Panc1 (cell line): ENCODE data around the gene IGFLR1. TPM values are rescaled to one million over a fixed set of nuclear protein-coding genes. Genes with fewer than 3 reads are reported as not detected.

Experiments used
- ATAC-seq: fragments of 200-7000 bp; cut with Tn5 transposase; 2 replicates; pipeline ENCODE4 v1.9.1; 2020; ENCODE audit warnings: mild to moderate bottlenecking, moderate library complexity
- BruUV-seq: library from RNA; stranded (reverse); fragments of 400-500 nt; replicated peaks from 2 replicates; lab custom pipeline; 2021; lab: Mats Ljungman, UMichigan
- CTCF ChIA-PET: fragments of 300-600 bp; sonication (Branson Sonifier 250); formaldehyde crosslinking; loops from one replicate; lab custom pipeline; 2022; ENCODE audit warnings: antibody characterized with exemption; lab: Charles Lee
- POLR2A ChIA-PET: fragments of 300-600 bp; sonication (Branson Sonifier 250); formaldehyde crosslinking; loops from one replicate; lab custom pipeline; 2022; ENCODE audit warnings: antibody characterized with exemption; lab: Charles Lee
- DNase-seq: peaks from one replicate; pipeline ENCODE4 v3.0.0-alpha.2; 2010; ENCODE audit warnings: low read depth, low spot score
- H3K27ac ChIP-seq: 2 replicates; pipeline ENCODE4 v1.5.1; 2011; ENCODE audit warnings: mild to moderate bottlenecking, low read length, inconsistent platforms
- H3K27me3 ChIP-seq: fragments of 200-500 bp; sonication (Bioruptor generic); 2 replicates; pipeline ENCODE4 v1.6.0; 2014; ENCODE audit warnings: low read length, inconsistent platforms; ENCODE audit not compliant: control insufficient read depth, insufficient read depth
- H3K36me3 ChIP-seq: fragments of 200-500 bp; sonication (Bioruptor generic); 2 replicates; pipeline ENCODE4 v1.5.1; 2014; ENCODE audit warnings: inconsistent platforms, mild to moderate bottlenecking, low read length, moderate library complexity; ENCODE audit not compliant: control insufficient read depth, insufficient read depth
- H3K4me1 ChIP-seq: 2 replicates; pipeline ENCODE4 v1.5.1; 2011; ENCODE audit warnings: inconsistent platforms, mild to moderate bottlenecking, low read length, moderate library complexity; ENCODE audit not compliant: control insufficient read depth, insufficient read depth
- H3K4me3 ChIP-seq, 2 experiments: 2 replicates each; pipeline ENCODE4 v1.5.1; 2011 to 2012; ENCODE audit warnings: low read depth in 2 of 2, low read length in 2 of 2, mild to moderate bottlenecking in 2 of 2, inconsistent platforms in 1 of 2, moderate library complexity in 1 of 2
- H3K9me3 ChIP-seq: fragments of 200-500 bp; sonication (Bioruptor generic); 2 replicates; pipeline ENCODE4 v1.5.1; 2014; ENCODE audit warnings: low read depth, mild to moderate bottlenecking, inconsistent platforms, low read length, moderate library complexity; ENCODE audit not compliant: control insufficient read depth, insufficient read depth
- POLR2AphosphoS5 ChIP-seq: IDR thresholded peaks from 2 replicates; pipeline ENCODE4 v1.6.1; 2012; ENCODE audit warnings: mild to moderate bottlenecking, low read depth, low read length, moderate library complexity
- SIN3A ChIP-seq: IDR thresholded peaks from 2 replicates; pipeline ENCODE4 v1.6.1; 2012; ENCODE audit warnings: low read depth, mild to moderate bottlenecking, low read length, moderate library complexity, borderline replicate concordance; ENCODE audit not compliant: insufficient read depth
- TCF7L2 ChIP-seq: IDR thresholded peaks from 2 replicates; pipeline ENCODE4 v1.6.1; 2011; ENCODE audit warnings: mild to moderate bottlenecking, low read depth, low read length, inconsistent platforms
- in situ Hi-C: cut with HindIII; loops from 2 replicates; pipeline ENCODE4 v1.10.0; 2016; ENCODE audit warnings: low sequenced_read_pairs, low pct_unique_long_range_greater_than_20kb
- intact Hi-C: fragments of 100-400 bp; cut with micrococcal nuclease; formaldehyde crosslinking; loops from one replicate; pipeline ENCODE4 v1.10.0; 2022; ENCODE audit not compliant: unreplicated experiment
- total RNA-seq: library from RNA; stranded (reverse); gene quantifications from one replicate; pipeline ENCODE4 v1.2.1, GENCODE V29; 2021; ENCODE audit not compliant: unreplicated experiment
- TF ChIP-seq, protein P1 (sequence below), 2 experiments: IDR thresholded peaks; 2 replicates each; pipeline ENCODE4 v1.6.1; 2011 to 2012; ENCODE audit warnings: low read depth in 2 of 2, control low read depth in 1 of 2, low read length in 1 of 2, mild to moderate bottlenecking in 1 of 2, moderate library complexity in 1 of 2; ENCODE audit not compliant: insufficient read depth in 1 of 2
- TF ChIP-seq, protein P2 (sequence below): fragments of 450-650 bp; IDR thresholded peaks from 2 replicates; pipeline ENCODE4 v1.5.1; 2017; ENCODE audit warnings: mild to moderate bottlenecking

Gene IGFLR1
- total RNA-seq, 1 experiment from 2014 or later, result 12.5 TPM

DNA sequence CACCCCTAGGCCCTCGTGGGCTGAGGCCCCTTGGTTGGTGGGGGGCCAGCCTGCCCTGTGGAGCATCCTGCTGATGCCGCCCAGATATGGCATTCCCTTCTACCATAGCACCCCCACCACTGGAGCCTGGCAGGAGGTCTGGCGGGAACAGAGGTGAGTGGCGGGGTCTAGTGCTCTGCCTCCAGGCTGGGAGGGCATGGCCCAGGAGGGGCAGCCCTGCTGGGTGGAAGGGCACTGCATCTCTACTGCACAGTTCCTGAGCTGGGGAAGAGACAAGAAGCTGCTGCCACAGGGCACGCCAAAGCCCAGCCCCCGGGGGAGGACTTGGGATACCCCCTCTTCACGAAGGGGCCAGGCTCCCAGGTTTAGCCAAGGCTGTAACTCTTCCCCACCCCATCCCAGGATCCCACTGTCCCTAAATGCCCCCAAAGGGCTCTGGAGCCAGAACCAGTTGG lies 26.9 kb downstream of the IGFLR1 start:
- no peak for TF ChIP-seq SIN3A
- TF ChIP-seq, protein P1, sequence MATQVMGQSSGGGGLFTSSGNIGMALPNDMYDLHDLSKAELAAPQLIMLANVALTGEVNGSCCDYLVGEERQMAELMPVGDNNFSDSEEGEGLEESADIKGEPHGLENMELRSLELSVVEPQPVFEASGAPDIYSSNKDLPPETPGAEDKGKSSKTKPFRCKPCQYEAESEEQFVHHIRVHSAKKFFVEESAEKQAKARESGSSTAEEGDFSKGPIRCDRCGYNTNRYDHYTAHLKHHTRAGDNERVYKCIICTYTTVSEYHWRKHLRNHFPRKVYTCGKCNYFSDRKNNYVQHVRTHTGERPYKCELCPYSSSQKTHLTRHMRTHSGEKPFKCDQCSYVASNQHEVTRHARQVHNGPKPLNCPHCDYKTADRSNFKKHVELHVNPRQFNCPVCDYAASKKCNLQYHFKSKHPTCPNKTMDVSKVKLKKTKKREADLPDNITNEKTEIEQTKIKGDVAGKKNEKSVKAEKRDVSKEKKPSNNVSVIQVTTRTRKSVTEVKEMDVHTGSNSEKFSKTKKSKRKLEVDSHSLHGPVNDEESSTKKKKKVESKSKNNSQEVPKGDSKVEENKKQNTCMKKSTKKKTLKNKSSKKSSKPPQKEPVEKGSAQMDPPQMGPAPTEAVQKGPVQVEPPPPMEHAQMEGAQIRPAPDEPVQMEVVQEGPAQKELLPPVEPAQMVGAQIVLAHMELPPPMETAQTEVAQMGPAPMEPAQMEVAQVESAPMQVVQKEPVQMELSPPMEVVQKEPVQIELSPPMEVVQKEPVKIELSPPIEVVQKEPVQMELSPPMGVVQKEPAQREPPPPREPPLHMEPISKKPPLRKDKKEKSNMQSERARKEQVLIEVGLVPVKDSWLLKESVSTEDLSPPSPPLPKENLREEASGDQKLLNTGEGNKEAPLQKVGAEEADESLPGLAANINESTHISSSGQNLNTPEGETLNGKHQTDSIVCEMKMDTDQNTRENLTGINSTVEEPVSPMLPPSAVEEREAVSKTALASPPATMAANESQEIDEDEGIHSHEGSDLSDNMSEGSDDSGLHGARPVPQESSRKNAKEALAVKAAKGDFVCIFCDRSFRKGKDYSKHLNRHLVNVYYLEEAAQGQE (IDR thresholded peaks at IDR 0.05; ENCODE audit: insufficient read depth in 1 of 2, low read depth in 2 of 2, low read length in 1 of 2), result no peak
- TF ChIP-seq, protein P2, sequence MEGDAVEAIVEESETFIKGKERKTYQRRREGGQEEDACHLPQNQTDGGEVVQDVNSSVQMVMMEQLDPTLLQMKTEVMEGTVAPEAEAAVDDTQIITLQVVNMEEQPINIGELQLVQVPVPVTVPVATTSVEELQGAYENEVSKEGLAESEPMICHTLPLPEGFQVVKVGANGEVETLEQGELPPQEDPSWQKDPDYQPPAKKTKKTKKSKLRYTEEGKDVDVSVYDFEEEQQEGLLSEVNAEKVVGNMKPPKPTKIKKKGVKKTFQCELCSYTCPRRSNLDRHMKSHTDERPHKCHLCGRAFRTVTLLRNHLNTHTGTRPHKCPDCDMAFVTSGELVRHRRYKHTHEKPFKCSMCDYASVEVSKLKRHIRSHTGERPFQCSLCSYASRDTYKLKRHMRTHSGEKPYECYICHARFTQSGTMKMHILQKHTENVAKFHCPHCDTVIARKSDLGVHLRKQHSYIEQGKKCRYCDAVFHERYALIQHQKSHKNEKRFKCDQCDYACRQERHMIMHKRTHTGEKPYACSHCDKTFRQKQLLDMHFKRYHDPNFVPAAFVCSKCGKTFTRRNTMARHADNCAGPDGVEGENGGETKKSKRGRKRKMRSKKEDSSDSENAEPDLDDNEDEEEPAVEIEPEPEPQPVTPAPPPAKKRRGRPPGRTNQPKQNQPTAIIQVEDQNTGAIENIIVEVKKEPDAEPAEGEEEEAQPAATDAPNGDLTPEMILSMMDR, result no peak
- TF ChIP-seq POLR2AphosphoS5, result no peak
- TF ChIP-seq TCF7L2, result no peak
- in situ Hi-C loops (no loop called here), intact Hi-C loops (loop anchor here (10.0 kb wide), 1 partner anchor 161 kb away; no protein-coding TSS in a partner anchor)
- Histone ChIP-seq H3K36me3 (no peaks in the 10 kb centered on the region; the same call in 1 of the 2 replicates), H3K4me1 (peaks cover 19% of the 10 kb centered on the region), H3K4me3 (peak overlapping the region in 1 of 2 experiments; percentile 73; a peak in 1 of 4 replicates), H3K27ac (no peak overlapping the region), H3K9me3 (no peaks in the 10 kb centered on the region), H3K27me3 (no peaks in the 10 kb centered on the region)
- ChIA-PET POLR2A (no interaction called here), CTCF (no interaction called here)
- no TSS peak for BruUV-seq
- ATAC-seq, result no peak
- no peak for DNase-seq

DNA sequence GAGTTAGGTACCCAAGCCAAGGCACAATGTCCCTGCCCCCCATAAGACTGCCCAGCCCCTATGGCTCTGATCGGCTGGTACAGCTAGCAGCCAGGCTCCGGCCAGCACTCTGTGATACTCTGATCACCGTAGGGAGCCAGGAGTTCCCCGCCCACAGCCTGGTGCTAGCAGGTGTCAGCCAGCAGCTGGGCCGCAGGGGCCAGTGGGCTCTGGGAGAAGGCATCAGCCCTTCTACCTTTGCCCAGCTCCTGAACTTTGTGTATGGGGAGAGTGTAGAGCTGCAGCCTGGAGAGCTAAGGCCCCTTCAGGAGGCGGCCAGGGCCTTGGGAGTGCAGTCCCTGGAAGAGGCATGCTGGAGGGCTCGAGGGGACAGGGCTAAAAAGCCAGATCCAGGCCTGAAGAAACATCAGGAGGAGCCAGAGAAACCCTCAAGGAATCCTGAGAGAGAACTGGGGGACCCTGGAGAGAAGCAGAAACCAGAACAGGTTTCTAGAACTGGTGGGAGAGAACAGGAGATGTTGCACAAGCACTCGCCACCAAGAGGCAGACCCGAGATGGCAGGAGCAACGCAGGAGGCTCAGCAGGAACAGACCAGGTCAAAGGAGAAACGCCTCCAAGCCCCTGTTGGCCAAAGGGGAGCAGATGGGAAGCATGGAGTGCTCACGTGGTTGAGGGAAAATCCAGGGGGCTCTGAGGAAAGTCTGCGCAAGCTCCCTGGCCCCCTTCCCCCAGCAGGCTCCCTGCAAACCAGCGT lies 27.5 kb downstream of the IGFLR1 start:
- no peak overlapping the region for H3K4me3 ChIP-seq
- H3K27me3 ChIP-seq, result no peaks in the 10 kb centered on the region
- in situ Hi-C loops (no loop called here), intact Hi-C loops (loop anchor here (10.0 kb wide), 1 partner anchor 160 kb away; no protein-coding TSS in a partner anchor)
- BruUV-seq, result no TSS peak
- no peaks in the 10 kb centered on the region; the same call in 1 of the 2 replicates for H3K36me3 ChIP-seq
- no peak overlapping the region for H3K27ac ChIP-seq
- POLR2A ChIA-PET, result no interaction called here
- ATAC-seq (no peak), DNase-seq (no peak)
- CTCF ChIA-PET, result interaction anchor here (0.8 kb wide), 1 partner anchor 20 kb away, joined by 3 read pairs; no protein-coding TSS in a partner anchor
- no peaks in the 10 kb centered on the region for H3K9me3 ChIP-seq
- H3K4me1 ChIP-seq, result peaks cover 19% of the 10 kb centered on the region
- TF ChIP-seq POLR2AphosphoS5 (no peak), TCF7L2 (no peak), SIN3A (no peak)
- TF ChIP-seq, protein P1 (IDR thresholded peaks at IDR 0.05; ENCODE audit: insufficient read depth in 1 of 2, low read depth in 2 of 2, low read length in 1 of 2), result no peak
- TF ChIP-seq, protein P2, result no peak
